Testis (tissue), 3 donors: Measurements from ENCODE around the gene FARS2. TPM values are rescaled to one million over a fixed set of nuclear protein-coding genes. Genes with fewer than 3 reads are reported as not detected.

Experiments
- DNase-seq: peaks from one replicate; pipeline ENCODE4 v3.0.0-alpha.2; 2019
- H3K27ac ChIP-seq, 2 donors: fragments of 200-600 bp; sonication (generic); one replicate each; pipeline ENCODE4 v1.5.1; 2019
- H3K27me3 ChIP-seq: fragments of 200-600 bp; sonication (generic); one replicate; pipeline ENCODE4 v1.5.1; 2019
- H3K36me3 ChIP-seq: fragments of 200-600 bp; sonication (generic); one replicate; pipeline ENCODE4 v1.5.1; 2017; ENCODE audit warnings: low read depth; ENCODE audit errors: missing control alignments
- H3K4me1 ChIP-seq: fragments of 200-600 bp; sonication (generic); one replicate; pipeline ENCODE4 v1.5.1; 2019
- H3K4me3 ChIP-seq, 2 donors: fragments of 200-600 bp; sonication (generic); one replicate each; pipeline ENCODE4 v1.5.1; 2017 to 2019
- H3K9me3 ChIP-seq: fragments of 200-600 bp; sonication (generic); one replicate; pipeline ENCODE4 v1.5.1; 2017
- CTCF ChIP-seq, 3 experiments: fragments of 450-650 bp in 2 of 3; fragments of 200-600 bp in 1 of 3; sonication (generic) in 1 of 3; IDR thresholded peaks; one replicate each; pipeline ENCODE4 v1.5.1; 2016 to 2019; ENCODE audit warnings: antibody characterized with exemption in 3 of 3, mild to moderate bottlenecking in 2 of 3, moderate library complexity in 1 of 3
- POLR2A ChIP-seq: fragments of 450-650 bp; IDR thresholded peaks from one replicate; pipeline ENCODE4 v1.6.1; 2017; ENCODE audit warnings: antibody characterized with exemption, mild to moderate bottlenecking, moderate library complexity
- WGBS, 2 donors: methylation state at CpG; one replicate each; pipeline ENCODE4 v1.1.5; 2018; 5-methylcytosine and 5-hydroxymethylcytosine counted together
- intact Hi-C: fragments of 100-400 bp; cut with DNase I; formaldehyde crosslinking; loops from one replicate; pipeline ENCODE4 v1.15.1; 2023; ENCODE audit warnings: low total_unique reads
- polyA plus RNA-seq: library from polyadenylated mRNA; stranded (reverse); fragments of 350-450 nt; fragmentation: Illumina TruSeq; extraction: RNeasy Lipid Tissue Mini Kit (QIAGEN cat#74804); gene quantifications from one replicate; pipeline ENCODE4 v1.2.3, GENCODE V29; 2014; ENCODE audit warnings: low read depth, low replicate concordance; ENCODE audit not compliant: insufficient read depth
- total RNA-seq, 2 donors: library from RNA; depleted of rRNA; stranded (reverse); fragments of >200 nt; gene quantifications; one replicate each; pipeline ENCODE4 v1.2.3, GENCODE V29; 2016

FARS2 gene
- total and polyA plus RNA-seq, 3 donors from 2014 or later, result 15.4 to 26.8 (median 22.1) TPM

GRCh38 chr6:5433324-5433723 is 172.0 kb downstream of the FARS2 start:
- no peak overlapping the region for H3K4me3 ChIP-seq
- intact Hi-C loops, result no loop called here
- no peak for TF ChIP-seq POLR2A
- TF ChIP-seq CTCF (IDR thresholded peaks at IDR 0.05), result no peak
- H3K27ac ChIP-seq, result no peak overlapping the region
- no peaks in the 10 kb centered on the region for H3K9me3 ChIP-seq
- no peak for DNase-seq
- no peaks in the 10 kb centered on the region for H3K4me1 ChIP-seq
- 94 to 96% methylated on average over 1 of the region's 1 CpG for WGBS, 2 donors
- H3K36me3 ChIP-seq, result no peaks in the 10 kb centered on the region
- no peaks in the 10 kb centered on the region for H3K27me3 ChIP-seq

- H3K27ac ChIP-seq, result no peak overlapping the region
- H3K9me3 ChIP-seq, result no peaks in the 10 kb centered on the region
- no peak for TF ChIP-seq CTCF (IDR thresholded peaks at IDR 0.05)
- TF ChIP-seq POLR2A, result no peak
- no peaks in the 10 kb centered on the region for H3K27me3 ChIP-seq
- WGBS, 2 donors, result 81 to 91% methylated on average over 7 of the region's 7 CpGs
- no peak overlapping the region for H3K4me3 ChIP-seq
- intact Hi-C loops, result no loop called here
- no peak for DNase-seq
- no peaks in the 10 kb centered on the region for H3K4me1 ChIP-seq
- H3K36me3 ChIP-seq, result no peaks in the 10 kb centered on the region
These were observed 174.1 kb downstream of the FARS2 start for GRCh38 chr6:5435449-5435848.

- no peak for DNase-seq
- no peaks in the 10 kb centered on the region for H3K4me1 ChIP-seq
- H3K4me3 ChIP-seq, result no peak overlapping the region
- H3K36me3 ChIP-seq, result no peaks in the 10 kb centered on the region
- H3K27me3 ChIP-seq, result no peaks in the 10 kb centered on the region
- H3K27ac ChIP-seq, result no peak overlapping the region
- WGBS, 2 donors, result 69 to 85% methylated on average over 5 of the region's 5 CpGs
- H3K9me3 ChIP-seq, result no peaks in the 10 kb centered on the region
- intact Hi-C loops, result no loop called here
- no peak for TF ChIP-seq CTCF (IDR thresholded peaks at IDR 0.05)
- TF ChIP-seq POLR2A, result no peak
These were observed 177.7 kb downstream of the FARS2 start for GRCh38 chr6:5438922-5439584.

- TF ChIP-seq CTCF (IDR thresholded peaks at IDR 0.05) (no peak), POLR2A (no peak)
- H3K9me3 ChIP-seq, result no peaks in the 10 kb centered on the region
- no peaks in the 10 kb centered on the region for H3K27me3 ChIP-seq
- 83 to 84% methylated on average over 3 of the region's 3 CpGs for WGBS, 2 donors
- intact Hi-C loops, result no loop called here
- no peak overlapping the region for H3K4me3 ChIP-seq
- DNase-seq, result no peak
- no peaks in the 10 kb centered on the region for H3K4me1 ChIP-seq
- no peaks in the 10 kb centered on the region for H3K36me3 ChIP-seq
- no peak overlapping the region for H3K27ac ChIP-seq
These were observed 178.4 kb downstream of the FARS2 start for GRCh38 chr6:5439749-5440148.

GRCh38 chr6:5442319-5442718 is 181.0 kb downstream of the FARS2 start:
- Histone ChIP-seq H3K27me3 (no peaks in the 10 kb centered on the region), H3K36me3 (no peaks in the 10 kb centered on the region), H3K4me3 (no peak overlapping the region), H3K9me3 (no peaks in the 10 kb centered on the region), H3K4me1 (no peaks in the 10 kb centered on the region), H3K27ac (no peak overlapping the region)
- no peak for DNase-seq
- WGBS, 2 donors, result 76 to 90% methylated on average over 2 of the region's 2 CpGs
- intact Hi-C loops, result no loop called here
- TF ChIP-seq POLR2A (no peak), CTCF (IDR thresholded peaks at IDR 0.05) (no peak)
